ENCODE measurements around the gene MLH3. TPM values are rescaled to one million over a fixed set of nuclear protein-coding genes. Genes with fewer than 3 reads are reported as not detected.
"Not testable (repeated sequence)": the region's sequence is repeated elsewhere in the genome, so short reads cannot be mapped to it uniquely, and the experiment has no call there.

The MLH3 gene
- polyA plus RNA-seq, 4 donors, result 27.8 to 46.1 (median 37.1) TPM

DNA sequence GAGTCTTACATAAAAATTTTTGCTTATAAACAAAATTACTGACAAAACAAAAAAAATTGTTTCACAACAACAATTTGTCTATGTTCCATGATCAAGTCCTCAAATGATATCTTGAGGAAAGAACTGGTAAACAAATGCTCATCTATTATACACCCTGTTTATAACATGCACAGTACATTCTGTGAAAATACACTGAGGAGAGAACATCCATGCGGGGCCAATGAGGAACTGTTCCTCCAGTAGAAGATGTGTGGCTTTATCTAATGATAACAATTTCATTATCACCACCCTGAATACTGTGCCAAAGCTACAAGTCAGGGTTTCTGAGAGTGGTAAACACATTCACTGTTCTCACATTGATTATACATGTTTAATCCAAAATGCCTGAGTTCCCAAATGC lies 10.8 kb downstream of the MLH3 start:
- DNase-seq (ENCODE audit: low read depth in 4 of 4, low spot score in 3 of 4), result no peak

GRCh38 chr14:75032939-75033338 lies 18.3 kb downstream of the MLH3 start:
- no peak for DNase-seq (ENCODE audit: low read depth in 4 of 4, low spot score in 3 of 4)

DNA sequence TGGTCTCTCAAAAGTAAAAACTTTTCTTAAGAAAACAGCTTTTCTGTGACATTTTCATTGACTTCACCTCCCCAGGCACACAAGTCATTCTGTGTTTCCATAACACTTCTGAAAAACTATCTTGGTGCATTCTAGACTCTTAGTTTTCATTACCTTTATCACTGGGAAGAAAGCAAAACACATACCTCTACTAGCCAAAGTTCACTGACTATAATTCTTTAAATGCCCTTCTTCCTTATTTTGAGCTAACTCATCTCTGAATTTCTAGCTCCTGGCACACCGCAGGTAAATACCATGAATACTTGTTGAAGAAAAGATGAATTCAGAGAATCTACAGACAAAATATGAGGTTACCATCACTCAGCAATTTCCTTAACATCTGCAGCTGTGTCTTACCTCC lies 21.1 kb downstream of the MLH3 start:
- no peak for DNase-seq (ENCODE audit: low read depth in 4 of 4, low spot score in 3 of 4)

DNA sequence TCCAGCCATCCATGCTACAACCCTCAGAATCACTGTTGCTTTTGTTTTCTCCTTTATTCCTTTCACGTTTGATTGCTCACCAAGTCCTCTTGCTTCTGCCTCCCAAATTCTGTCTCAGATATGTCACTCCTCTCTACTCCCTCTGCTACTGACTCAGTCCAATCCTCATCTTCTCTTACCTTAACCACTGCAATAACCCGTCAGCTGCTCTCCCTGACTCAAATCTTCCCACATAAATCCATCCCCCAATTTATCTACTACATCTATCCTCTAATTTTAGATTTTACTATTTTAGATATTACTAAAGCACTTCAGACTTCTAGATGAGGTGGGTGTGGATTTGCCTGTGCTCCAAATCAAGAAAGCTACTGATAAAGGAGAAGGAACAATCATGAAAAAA lies 25.4 kb downstream of the MLH3 start:
- no peak for DNase-seq (ENCODE audit: low read depth in 4 of 4, low spot score in 3 of 4)

DNA sequence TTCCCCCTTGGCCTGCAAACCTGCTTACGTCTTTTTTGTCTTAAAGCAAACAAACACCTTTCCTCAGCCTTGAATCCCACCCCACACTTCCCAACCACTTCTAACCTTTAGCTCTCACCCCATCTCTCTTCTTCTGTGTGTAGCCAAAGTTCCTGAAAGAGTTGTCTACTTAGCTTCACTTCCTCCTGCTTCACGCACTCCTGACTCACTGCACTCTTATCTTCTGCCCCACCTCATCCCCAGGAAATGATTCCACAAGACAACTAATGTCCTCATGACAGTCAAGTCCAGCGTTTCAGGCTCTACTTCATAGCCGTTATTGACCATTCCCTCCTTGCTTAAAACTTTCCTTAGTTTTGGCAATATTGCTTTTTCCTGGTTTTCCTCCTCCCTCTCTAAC lies 26.2 kb downstream of the MLH3 start:
- DNase-seq (ENCODE audit: low read depth in 4 of 4, low spot score in 3 of 4), result no peak

GRCh38 chr14:75023108-75023507 lies 28.2 kb downstream of the MLH3 start:
- DNase-seq (ENCODE audit: low read depth in 4 of 4, low spot score in 3 of 4), result no peak

DNA sequence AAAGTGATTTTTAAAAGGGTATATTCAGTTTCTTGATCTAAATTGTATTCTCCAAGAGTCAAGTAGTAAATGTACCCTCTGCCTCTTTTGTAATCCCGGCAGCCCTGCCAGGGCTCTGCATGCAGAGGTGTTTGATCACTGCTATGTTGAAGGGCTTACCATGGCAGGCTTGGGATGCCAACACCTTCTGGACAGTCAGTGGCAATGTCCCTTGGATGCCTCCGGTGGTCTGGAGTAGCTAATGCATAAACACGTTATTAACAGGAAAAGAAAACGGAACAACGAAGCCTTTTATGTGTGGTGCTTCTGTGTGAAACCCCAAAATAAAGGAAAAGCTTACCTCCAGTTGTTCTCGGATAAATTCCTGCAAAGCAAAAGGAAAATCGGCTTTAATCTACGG lies 28.6 kb downstream of the MLH3 start:
- DNase-seq (ENCODE audit: low read depth in 4 of 4, low spot score in 3 of 4), result no peak

DNA sequence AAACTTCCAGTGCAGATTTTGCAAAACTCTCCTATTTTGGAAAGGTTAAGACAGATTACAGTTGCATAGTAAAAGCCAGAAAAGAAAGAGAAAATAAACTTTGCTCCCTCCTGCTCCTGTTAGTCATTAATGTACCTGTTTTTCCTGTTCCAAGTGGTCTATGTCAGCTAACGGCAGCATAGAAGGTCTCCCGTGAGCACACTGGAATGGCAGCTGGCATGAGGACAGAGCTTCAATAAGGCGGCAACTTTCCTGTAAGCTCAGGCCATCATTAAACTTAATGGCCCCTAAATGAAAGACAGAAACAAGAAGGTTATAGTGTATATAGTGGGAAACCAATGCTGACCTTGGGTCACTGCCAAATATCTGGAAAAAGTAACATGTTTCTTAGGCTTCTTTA lies 32.6 kb downstream of the MLH3 start:
- DNase-seq (ENCODE audit: low read depth in 4 of 4, low spot score in 3 of 4), result peak in 3 of 4 donors; percentile 38 to 52 (median 46)

GRCh38 chr14:75016815-75017214 lies 34.5 kb downstream of the MLH3 start:
- no peak for DNase-seq (ENCODE audit: low read depth in 4 of 4, low spot score in 3 of 4)

DNA sequence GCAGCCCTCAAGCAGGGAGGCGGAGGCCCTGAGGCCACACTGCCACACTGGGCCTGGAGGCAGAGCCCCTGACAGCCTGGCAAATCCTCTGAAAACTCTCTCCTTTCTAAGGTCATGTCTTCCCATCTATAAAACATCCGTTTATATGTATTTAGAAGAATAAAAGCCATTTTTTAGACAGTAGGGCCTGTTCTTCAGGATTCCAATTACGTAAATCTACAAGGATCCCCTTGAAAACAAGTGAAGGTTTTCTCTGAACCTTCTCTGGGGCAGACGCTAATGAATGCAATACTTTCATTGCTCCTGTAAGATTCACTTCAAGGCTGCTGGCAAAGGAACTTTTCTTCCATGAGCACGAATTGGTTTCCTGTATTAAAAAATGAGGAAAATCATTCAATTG lies 35.8 kb downstream of the MLH3 start:
- no peak for DNase-seq (ENCODE audit: low read depth in 4 of 4, low spot score in 3 of 4)

- no peak for DNase-seq (ENCODE audit: low read depth in 4 of 4, low spot score in 3 of 4)
These were observed 38.0 kb downstream of the MLH3 start for GRCh38 chr14:75013290-75013689.

DNA sequence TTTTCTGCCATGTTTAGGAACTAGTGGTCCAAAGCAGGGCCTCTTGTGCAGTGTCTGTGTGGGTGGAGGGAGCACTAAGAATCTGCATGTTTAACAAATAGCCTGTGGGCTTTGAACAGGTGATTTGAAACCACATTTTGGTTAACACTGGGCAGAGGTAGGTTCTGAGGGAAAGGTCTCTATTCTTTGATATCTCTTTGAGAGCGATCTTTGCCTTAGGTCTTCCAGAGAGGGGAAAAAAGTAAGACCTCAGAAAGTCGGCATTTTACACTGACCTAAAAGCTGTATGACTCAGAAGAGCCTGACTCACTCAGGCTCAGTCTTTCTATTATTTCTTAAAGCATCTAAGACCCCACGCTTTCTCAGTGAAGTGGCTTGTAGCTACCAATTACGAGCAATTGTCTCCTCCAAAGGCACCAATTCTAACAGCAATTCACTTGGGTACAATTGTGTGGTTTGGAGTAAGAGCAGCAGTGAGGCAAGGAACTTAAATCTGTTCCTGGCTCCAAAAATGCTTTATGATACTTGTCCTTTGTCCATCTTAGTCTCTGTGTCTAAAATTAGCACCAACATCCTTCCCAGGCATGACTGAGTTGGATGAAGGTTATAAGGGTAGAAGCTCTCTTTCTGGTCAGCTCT lies 39.8 kb downstream of the MLH3 start:
- no peak for DNase-seq (ENCODE audit: low read depth in 4 of 4, low spot score in 3 of 4)

DNA sequence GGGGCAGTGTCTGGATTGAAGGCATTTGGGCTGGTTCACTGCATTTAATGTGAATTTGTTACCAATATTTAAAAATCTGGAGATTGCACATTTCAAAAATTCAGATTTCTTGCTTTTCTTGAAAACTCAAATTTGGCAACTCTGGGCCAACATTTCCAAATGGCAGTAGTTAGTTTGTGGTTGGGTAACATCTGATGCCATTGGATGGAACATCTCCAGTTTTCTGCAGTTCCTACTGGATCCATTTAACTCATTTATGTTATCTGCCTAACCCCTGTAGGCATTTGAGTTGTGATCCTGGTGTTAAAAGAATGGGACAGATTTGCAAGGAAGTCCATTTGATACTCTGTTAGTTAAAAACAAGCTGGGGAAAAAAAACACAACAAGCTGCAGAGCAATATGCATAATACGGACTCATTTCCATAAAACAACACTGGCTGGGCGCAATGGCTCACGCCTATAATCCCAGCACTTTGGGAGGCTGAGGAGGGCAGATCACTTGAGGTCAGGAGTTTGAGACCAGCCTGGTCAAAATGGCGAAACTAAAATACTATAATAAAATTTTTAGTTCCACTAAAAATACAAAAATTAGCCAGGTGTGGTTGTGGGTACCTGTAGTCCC lies 40.7 kb downstream of the MLH3 start:
- DNase-seq (ENCODE audit: low read depth in 4 of 4, low spot score in 3 of 4), result no peak

DNA sequence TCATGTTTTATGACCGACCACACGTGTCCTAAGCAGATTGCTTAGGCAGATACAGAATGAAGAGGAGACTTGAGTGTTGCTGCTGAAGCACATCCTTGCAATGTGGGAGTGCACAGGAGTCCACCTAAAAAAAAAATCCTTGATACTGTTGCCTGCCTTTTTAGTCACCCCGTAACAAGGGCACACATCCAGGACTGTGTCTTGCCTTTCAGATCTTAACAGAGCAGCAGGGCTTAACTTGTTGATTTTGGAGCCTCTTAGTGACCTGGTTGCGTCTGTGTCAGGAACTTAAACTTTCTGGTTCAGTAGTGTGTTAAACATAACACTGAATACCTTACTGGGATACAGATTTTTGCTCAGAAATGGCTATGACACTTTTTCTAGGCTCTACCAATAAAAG lies 42.1 kb downstream of the MLH3 start:
- DNase-seq (ENCODE audit: low read depth in 4 of 4, low spot score in 3 of 4), result no peak

DNA sequence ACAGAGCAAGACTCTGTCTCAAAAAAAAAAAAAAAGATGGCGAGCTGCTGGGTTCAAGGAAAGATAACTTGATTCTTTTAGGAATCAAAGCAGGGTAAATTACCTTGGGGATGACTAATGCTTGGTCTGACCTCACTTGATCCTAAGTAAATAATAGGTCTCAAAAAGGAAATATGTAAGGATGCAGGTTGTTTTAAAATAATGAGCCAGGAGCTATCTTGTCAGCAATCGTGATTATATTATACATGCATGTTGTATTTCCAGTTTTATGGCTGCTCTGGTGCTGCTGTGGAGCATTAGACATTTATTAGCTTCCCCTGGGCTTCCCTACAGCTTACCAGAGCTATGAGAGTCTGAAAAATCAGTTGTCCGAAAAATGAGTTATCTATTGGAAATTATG lies 45.9 kb downstream of the MLH3 start:
- no peak for DNase-seq (ENCODE audit: low read depth in 4 of 4, low spot score in 3 of 4)

DNA sequence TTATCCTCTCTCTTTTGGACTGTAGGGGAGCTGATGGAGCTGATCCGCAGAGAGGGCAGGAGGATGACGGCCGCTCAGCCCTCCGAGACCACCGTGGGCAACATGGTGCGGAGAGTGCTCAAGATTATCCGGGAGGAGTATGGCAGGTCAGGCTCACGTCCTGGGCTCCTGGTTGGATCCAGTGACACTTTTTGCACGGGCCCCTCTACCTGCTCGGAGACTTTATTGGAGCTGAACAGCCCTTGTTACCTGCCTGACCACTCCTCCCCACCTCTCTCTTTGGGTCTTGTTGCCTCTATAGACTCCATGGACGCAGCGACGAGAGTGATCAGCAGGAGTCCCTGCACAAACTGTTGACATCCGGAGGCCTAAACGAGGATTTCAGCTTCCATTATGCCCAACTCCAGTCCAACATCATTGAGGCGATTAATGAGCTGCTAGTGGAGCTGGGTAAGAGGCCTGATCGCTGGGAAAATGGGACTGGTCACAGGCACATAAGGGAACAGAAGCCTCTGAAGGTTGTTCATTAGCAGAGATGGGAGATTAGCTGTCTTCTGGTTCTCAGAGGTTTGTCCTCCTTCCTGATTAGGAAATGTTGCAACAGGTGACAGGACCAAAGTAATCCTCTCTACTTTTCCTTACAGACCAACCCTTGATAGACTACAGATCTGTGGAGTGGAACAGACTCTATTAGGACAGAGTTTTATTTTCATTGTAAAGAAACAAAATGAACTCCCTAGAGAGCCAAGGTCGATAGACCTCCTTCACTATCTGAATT lies 47.8 kb downstream of the MLH3 start:
- no peak for DNase-seq (ENCODE audit: low read depth in 4 of 4, low spot score in 3 of 4)

- peak; percentile 92 to 97 (median 96) for DNase-seq (ENCODE audit: low read depth in 4 of 4, low spot score in 3 of 4)
These were observed 48.6 kb downstream of the MLH3 start, which contains the start of gene EIF2B2 for GRCh38 chr14:75002392-75003249. EIF2B2 (plus strand) TSS chr14:75002921; CDS start chr14:75002991, 70 bp downstream.

GRCh38 chr14:75001899-75002298 lies 49.4 kb downstream of the MLH3 start:
- DNase-seq (ENCODE audit: low read depth in 4 of 4, low spot score in 3 of 4), result no peak

DNA sequence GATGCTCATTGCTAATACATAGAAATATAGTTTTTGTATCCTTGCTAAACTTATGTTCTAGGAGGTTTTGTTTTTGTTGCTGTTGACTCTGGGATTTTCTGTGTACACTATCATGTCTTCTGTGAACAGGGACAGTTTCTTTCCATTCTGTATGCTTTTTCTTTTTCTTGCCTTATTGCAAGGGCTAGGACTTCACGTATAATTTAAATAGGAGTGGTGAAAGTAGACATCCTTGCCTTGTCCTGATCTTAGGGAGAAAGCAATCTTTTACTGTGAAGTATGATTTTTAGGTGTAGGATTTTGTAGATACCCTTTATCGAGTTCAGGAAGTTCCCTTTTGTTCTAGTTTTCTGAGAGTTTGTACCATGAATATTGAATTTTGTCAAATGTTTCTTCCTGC lies 50.0 kb downstream of the MLH3 start:
- no peak for DNase-seq (ENCODE audit: low read depth in 4 of 4, low spot score in 3 of 4)

GRCh38 chr14:74995781-74996180 lies 55.5 kb downstream of the MLH3 start:
- not testable (repeated sequence) for DNase-seq (ENCODE audit: low read depth in 4 of 4, low spot score in 3 of 4)

- not testable (repeated sequence) for DNase-seq (ENCODE audit: low read depth in 4 of 4, low spot score in 3 of 4)
These were observed 57.1 kb downstream of the MLH3 start for GRCh38 chr14:74994182-74994581.

Measured in left renal pelvis (tissue), 4 donors.